C4-2B (cell line): ENCODE data around the gene TSPAN2.

Experiments used
- H3K27ac ChIP-seq: fragments of 450-650 bp; 2 replicates; pipeline ENCODE4 v1.5.1; 2017
- CTCF ChIP-seq: fragments of 450-650 bp; conservative IDR thresholded peaks from 2 replicates; pipeline ENCODE4 v1.5.1; 2017; ENCODE audit warnings: mild to moderate bottlenecking
- ZFX ChIP-seq: fragments of 450-650 bp; IDR thresholded peaks from 2 replicates; pipeline ENCODE4 v1.6.1; 2017

The TSPAN2 gene

GRCh38 chr1:115088115-115088778 is 1.1 kb downstream of the TSPAN2 start:
- H3K27ac ChIP-seq = no peak overlapping the region

GRCh38 chr1:115086176-115086830 is 3.0 kb downstream of the TSPAN2 start:
- H3K27ac ChIP-seq = no peak overlapping the region
- TF ChIP-seq CTCF (no peak), ZFX (no peak)

More at GRCh38 chr1:115088115-115088778, 1.1 kb downstream of the TSPAN2 start:
- no peak for TF ChIP-seq CTCF
- TF ChIP-seq ZFX = no peak

GRCh38 chr1:115084902-115085511 is 4.3 kb downstream of the TSPAN2 start:
- TF ChIP-seq CTCF (no peak), ZFX (no peak)
- no peak overlapping the region for H3K27ac ChIP-seq

GRCh38 chr1:115082949-115083348 is 6.4 kb downstream of the TSPAN2 start:
- no peak overlapping the region for H3K27ac ChIP-seq

GRCh38 chr1:115078708-115079107 is 10.6 kb downstream of the TSPAN2 start:
- no peak overlapping the region for H3K27ac ChIP-seq
- TF ChIP-seq ZFX (no peak), CTCF (no peak)

More at GRCh38 chr1:115082949-115083348, 6.4 kb downstream of the TSPAN2 start:
- no peak for TF ChIP-seq ZFX
- TF ChIP-seq CTCF = no peak

- TF ChIP-seq CTCF (no peak), ZFX (no peak)
- H3K27ac ChIP-seq = no peak overlapping the region
Measured at GRCh38 chr1:115077984-115078330, 11.3 kb downstream of the TSPAN2 start.

- no peak for TF ChIP-seq CTCF
- TF ChIP-seq ZFX = no peak
- no peak overlapping the region for H3K27ac ChIP-seq
Measured at GRCh38 chr1:115077286-115077983, 11.9 kb downstream of the TSPAN2 start.
